Measurements from ENCODE around the gene RPL4.
"Not testable (repeated sequence)": the region's sequence is repeated elsewhere in the genome, so short reads cannot be mapped to it uniquely, and the experiment has no call there.

The RPL4 gene

DNA sequence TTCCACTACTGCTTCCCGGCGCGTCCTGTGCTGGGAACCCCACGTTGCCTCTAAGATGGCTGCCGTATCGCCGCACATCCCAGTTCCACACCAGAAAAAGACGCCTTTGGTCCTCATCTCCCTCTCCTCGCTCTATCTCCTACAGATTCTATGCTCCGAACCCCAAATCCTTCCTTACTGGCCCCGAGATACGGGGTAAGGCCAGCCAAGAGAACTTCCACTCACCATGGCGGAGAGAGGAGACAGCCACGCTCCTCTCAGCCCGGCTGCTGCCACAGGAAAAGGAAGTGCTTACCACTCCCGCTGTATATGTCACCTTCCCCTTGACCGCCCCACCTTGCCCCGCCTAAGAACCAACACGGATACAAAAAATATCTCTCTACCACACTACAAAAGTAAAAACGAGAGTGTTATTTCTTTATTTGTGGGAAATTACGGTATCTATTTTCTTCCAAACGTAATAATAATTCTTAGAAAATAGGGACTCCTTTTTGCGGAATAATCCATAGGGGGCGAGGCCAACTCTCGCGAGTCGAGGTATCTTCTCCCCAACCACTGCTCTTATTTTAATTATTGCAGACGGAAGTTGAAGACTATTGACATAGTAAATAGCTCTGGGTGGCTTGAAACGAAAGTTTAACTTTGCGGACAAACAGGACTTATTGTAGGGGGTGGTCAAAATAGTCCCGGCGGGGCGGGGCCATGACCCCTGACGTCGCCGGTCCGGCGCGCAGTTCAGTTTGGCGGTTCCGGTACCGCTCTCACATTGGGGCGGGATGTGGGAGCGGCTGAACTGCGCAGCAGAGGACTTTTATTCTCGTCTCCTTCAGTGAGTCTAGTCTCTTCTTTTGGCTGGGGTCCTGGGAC, at the start of gene RPL4, which contains the start of gene ZWILCH:
RPL4 (minus strand) TSS at position 293 of the 867 bp plus-strand sequence; CDS start at position 228, 65 bp downstream.
ZWILCH (plus strand) TSS at position 764 of the 867 bp plus-strand sequence; CDS start at position 777, 13 bp downstream.
- DNase-seq, result peak; percentile 93

DNA sequence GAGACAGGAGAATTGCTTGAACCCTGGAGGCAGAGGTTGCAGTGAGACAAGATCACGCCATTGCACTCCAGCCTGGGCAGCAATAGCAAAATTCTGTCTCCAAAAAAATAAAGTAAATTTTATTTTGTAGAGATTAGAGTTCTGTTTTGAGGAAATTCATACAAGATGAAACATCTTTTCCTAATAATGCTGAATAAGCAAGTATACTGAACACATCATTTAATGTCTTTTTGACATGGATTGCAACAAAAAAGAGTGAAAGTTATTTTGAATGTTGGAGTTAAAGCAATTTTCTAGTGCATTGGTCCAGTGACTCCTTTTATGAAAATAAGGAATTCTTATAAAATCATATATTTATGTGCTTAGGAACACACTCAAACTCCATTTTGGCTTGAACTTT, 40.6 kb upstream of the RPL4 start:
- no peak for DNase-seq

- no peak for DNase-seq
Observed at GRCh38 chr15:66542896-66543295, 38.2 kb upstream of the RPL4 start.

DNA sequence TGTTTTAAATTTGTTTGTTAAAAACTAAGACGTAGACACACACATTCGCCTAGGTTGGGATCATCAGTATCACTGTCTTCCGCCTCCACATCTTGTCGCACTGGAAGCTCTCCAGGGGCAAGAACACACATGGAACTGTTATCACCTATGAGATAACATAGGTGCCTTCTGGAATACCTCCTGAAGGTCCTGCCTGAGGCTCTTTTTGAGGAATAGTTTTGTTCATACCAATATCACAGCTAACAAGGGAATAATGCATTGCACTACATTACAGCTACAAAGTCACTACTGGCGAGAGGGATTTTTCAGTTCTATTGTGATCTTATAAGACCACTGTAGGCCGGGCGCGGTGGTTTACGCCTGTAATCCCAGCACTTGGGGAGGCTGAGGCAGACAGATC, 30.4 kb upstream of the RPL4 start:
- DNase-seq, result no peak

DNA sequence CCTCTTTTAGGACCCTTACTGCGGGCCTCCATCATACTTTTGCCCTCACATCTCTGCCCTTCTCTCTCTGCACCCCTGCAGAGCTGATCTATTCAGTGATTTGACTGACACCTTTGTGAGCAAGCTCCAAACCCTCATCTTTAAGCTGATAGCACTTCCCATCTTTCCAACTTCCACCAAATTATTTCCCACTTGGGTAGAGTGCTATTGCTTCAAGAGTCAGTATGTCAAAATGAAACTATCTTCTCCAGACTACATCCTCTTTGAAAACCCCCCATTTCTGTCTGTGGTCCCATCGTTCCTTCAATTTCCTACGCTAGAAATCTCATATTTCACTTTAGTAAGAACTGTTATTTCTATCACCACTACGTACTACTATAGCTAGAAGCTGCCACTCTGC, 20.2 kb upstream of the RPL4 start:
- peak; percentile 55 for DNase-seq

GRCh38 chr15:66523926-66524325, 19.3 kb upstream of the RPL4 start:
- no peak for DNase-seq

- DNase-seq, result no peak
Observed at GRCh38 chr15:66515901-66516322, 11.3 kb upstream of the RPL4 start.

- DNase-seq, result no peak
Observed at GRCh38 chr15:66514586-66514985, 9.9 kb upstream of the RPL4 start.

DNA sequence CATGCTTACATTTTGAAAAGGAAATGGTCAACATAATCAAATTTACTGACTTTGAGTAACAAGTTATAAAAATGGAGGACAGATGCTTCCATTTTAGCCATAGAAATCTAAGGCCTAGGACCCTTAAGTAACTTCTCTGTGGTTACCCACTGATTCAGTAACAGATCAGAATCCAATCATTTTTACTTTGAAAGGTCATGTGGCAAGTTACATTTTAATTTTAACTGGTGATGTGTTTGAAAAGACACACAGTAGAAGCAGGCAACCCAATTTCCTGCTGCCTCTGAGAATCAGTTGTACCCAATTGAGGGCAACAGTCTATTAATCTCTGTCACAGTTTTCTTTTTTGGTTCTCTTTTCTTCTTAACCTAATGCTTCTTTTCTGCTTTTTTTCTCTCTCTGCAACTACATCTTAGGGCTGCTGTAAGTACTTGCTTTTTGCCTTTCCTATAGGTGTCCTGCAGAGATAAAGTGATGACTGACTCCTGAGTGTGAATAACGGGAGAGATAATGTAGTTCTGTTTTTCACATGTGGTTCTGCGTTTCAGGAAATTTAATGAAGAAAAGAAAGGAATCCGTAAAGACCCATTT, 3.7 kb upstream of the RPL4 start:
- DNase-seq, result no peak

- DNase-seq, result no peak
Observed at GRCh38 chr15:66505818-66506217, 1.2 kb upstream of the RPL4 start.

DNA sequence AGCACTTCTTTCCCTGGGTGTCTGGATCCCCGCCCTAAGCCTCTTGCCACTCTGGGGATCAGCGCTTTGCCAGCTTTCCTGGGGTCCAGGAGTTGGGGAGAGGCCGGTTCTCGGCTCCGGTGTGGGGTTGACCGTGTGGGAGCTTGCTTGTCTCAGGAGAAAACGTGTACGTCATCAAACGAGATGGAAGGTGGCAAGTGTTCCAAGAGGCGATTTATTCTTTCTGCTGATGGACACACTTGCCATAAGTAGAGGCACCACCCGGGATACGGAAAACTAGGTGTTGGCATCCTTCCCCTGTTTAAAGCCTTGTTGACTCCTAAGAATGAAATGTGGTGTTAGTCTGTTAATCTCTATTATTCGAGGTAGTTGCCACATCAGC, 766 bp upstream of the RPL4 start:
- DNase-seq, result no peak

GRCh38 chr15:66503780-66504562, 684 bp downstream of the RPL4 start:
- DNase-seq, result peak; percentile 7

DNA sequence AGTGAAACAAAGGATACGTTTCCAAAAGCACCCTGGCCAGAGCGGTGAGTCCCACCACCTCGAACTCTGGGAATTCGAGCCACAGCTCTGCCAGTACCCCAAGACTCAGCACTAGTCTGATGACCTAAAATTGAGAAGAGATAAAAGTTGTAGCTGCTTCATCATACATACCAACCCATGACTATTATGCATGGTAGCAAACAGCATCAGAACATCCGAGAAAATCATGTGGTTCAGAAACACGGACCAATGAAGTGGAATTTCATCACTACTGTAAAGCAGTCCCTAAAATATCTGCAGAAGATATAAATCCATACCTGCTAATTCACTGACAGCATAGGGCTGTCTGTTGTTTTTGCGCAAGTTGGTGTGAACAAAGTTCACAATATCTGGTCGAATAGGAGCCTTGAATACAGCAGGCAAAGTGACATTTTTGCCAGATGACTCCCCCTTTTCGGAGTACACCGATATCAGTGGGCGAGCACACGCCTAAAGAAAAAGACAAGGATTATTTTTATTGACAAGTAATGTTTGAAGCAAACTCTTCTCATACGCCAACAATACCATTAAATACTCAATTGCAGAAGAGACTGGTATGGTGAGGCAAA, 1.5 kb downstream of the RPL4 start:
- peak; percentile 14 for DNase-seq

GRCh38 chr15:66502491-66502890, 2.2 kb downstream of the RPL4 start:
- DNase-seq, result no peak

- not testable (repeated sequence) for DNase-seq
Observed at GRCh38 chr15:66500346-66500745, 4.3 kb downstream of the RPL4 start.

DNA sequence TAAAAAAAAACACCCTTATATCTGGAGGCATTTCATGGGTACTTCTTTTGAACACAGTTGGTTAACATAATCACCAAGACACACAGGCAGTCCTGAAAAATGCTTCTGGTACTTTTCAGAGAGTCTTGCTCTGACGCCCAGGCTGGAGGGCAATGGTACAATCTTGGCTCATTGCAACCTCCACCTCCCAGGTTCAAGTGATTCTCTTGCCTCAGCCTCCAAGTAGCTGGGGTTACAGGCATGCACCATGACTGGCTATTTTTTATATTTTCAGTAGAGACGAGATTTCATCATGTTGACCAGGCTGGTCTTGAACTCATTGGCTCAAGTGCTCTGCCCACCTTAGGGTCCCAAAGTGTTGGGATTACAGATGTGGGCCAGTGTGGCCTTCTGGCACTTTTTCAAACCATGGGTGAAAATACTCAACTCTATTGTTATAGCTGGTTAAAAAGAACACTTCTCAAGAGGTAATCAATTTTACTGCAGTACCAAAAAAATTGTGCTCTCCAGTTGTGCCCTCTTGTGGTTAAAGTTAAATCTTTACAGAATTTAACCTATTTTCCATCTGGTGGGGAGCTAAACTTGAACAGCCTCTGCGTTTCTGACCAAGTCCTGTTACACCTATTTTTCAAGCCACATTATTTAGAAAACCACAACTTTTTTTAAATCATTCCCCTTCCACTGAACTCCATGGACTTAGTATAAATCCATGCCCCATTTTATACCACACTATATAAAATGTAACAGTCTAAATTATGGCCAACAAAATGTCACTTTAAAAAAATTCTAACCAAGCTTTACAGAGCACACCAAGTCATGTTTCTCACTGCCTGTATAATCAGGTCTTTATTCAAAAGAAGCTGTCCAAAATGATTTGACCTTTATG, 5.9 kb downstream of the RPL4 start:
- DNase-seq, result peak; percentile 44

- peak; percentile 98 for DNase-seq
Observed at GRCh38 chr15:66497502-66498455, 6.9 kb downstream of the RPL4 start, which contains the start of gene SNAPC5. TSS of gene SNAPC5 (minus strand) at chr15:66497762. CDS start at chr15:66497731, 31 bp downstream.

DNA sequence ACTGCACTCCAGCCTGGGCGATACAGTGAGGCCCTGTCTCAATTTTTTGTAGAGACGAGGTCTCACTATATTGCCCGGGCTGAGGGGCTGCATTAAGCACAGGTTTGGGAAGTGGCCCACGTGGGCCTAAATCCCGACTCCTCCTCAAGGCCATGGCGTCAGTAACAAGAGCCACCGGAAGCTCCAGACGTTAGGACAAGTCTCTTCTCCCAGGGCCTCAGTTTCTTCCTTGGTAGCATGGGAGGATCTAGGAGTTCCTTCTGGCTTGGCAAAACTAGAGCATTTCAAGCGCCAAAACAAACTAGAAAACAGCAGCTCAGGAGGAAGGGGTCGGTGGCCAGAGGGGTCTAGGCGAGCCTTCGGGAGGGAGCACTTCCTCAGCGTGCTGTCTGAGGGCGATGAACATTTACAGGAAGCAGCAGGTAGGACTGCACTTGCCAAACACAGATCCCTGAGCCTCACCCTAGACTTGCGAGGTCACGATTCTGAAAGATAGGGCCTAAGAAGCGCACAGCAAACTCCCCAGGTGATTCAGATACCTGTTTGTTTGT, 7.6 kb downstream of the RPL4 start:
- no peak for DNase-seq

DNA sequence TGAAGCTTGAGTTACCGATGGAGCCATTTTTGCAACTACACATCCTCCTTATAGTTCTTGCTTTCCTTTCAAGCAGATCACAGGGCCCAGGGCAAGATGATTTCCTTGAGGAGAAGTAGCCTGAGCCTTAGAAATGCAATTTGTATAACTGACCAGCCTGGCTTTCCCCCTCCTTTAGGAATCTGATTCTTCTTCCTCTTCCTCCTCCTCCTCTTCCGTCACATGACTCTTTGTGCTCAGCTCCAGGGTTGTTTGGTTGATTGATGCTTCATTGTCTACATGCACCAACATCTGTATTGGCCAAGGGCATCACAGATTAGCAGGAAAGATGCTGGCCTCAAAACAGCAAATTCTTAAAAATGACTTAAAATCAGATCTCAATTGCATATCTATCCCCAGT, 10.4 kb downstream of the RPL4 start:
- DNase-seq, result peak; percentile 10

DNA sequence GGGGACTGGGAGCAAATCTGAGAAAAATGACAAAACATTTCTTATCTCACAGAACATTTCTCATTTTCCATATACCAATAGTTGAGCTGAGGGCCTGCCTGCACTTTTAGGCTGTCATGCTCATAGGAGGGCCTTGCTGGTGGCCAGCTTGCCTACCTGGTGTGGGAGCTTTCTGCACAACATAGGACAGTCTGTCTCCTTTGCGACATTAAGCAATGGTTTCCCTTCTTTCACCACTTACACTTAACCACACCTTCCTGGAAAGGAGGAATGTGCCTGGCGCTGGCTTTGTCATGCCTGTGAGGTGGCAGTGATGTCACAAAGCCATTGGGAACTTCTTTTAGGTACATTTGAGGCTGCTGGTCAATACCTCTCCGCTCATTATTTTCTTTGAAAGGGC, 12.8 kb downstream of the RPL4 start:
- DNase-seq, result no peak
